ENCODE results near the gene OR2V2.
A peak's percentile ranks its signal among the peaks of the same experiment; 100 is the strongest.

The OR2V2 gene

DNA sequence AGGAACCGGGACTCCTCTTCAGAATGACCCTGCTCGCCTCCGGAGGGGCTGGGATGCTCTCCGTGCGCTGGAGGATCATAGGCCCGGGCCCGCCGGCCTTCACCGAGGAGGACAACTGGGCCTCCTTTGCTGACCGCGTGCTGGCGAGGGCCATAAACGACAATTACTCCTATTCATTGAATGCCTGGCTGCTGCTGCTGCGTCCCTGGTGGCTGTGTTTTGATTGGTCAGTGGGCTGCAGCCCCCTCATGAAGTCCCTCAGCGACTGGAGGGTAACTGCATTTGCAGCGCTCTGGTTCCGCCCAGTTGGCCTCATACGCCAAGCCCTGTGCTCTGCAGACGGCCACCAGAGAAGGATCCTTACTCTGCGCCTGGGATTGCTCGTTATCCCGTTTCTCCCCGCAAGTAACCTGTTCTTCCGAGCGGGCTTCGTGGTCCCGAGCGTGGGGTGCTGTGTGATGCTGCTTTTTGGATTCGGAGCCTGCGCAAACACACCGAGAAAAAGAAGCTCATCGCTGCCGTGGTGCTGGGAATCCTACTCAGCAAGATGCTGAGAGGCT lies 33.0 kb upstream of the OR2V2 start:
- Histone ChIP-seq H3K4me1 (ENCODE audit: control insufficient read depth, low read depth, low read length) (no peaks in the 10 kb centered on the region), H3K36me3 (ENCODE audit: control insufficient read depth, insufficient read depth, low read length) (no peaks in the 10 kb centered on the region), H3K4me2 (ENCODE audit: low read length) (no peak overlapping the region), H3K56ac (ENCODE audit: low read length) (no peak overlapping the region), H4K8ac (ENCODE audit: low read depth, low read length) (no peak overlapping the region), H3K27ac (ENCODE audit: low read depth, low read length) (no peak overlapping the region), H3K18ac (ENCODE audit: low read length) (no peak overlapping the region), H3K27me3 (ENCODE audit: insufficient read depth, low read length, poor library complexity) (peaks cover 4% of the 10 kb centered on the region), H2BK120ac (ENCODE audit: low read depth, low read length) (no peak overlapping the region), H2BK5ac (ENCODE audit: low read length) (no peak overlapping the region), H2AK5ac (ENCODE audit: low read length) (no peak overlapping the region), H2BK15ac (replicated peaks; ENCODE audit: low read depth) (no peak overlapping the region), H3K4me3 (ENCODE audit: low read length) (no peak overlapping the region), H3K4ac (ENCODE audit: low read depth, low read length) (no peak overlapping the region), H3K79me1 (ENCODE audit: low read length) (no peaks in the 10 kb centered on the region), H3K23ac (ENCODE audit: low read length) (no peak overlapping the region), H3K79me2 (ENCODE audit: control insufficient read depth, insufficient read depth, low read length) (no peaks in the 10 kb centered on the region), H3K9ac (ENCODE audit: low read length) (no peak overlapping the region), H4K5ac (ENCODE audit: low read length) (no peak overlapping the region)
- DNase-seq = peak; percentile 19
- no CpG with 5 or more reads among the region's 33 CpGs for WGBS (ENCODE audit: extremely low coverage, insufficient coverage, low lambda C conversion rate)

DNA sequence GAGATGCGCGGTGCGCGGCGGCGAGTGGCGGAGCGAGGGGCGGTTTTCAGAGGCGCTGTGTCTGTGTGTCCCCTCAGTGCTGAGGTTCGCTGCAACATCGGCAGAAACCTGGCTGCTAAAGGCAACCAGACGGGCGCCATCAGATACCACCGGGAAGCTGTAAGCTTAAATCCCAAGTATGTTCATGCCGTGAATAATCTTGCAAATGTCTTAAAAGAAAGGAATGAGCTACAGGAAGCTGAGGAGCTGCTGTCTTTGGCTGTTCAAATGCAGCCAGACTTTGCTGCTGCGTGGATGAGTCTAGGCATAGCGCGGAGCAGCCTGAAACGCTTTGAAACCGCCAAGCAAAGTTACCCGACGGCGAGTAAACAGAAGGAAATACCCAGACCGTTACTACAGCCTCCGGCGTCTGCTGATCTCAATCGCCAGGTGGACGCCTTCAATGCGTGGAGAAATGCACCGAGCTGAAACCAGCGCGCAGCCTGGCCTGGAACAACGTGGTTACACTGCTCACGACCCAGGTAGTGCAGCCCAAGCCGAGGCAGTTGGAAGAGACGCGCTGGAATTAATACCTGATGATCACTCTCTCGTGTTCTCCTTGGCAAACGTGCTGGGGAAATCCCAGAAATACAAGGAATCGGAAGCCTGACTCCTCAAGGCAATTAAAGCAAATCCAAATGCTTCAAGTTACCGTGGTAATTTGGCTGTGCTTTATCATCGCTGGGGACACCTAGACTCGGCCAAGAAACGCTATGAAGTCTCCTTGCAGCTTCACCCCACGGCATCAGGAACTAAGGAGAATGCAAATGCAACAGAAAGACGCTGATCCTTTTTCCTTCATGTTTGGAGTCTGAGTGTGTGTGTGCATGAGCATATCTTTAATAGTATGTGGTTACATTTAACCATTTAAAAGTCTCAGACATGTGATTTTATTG lies 32.3 kb upstream of the OR2V2 start:
- no peak overlapping the region for H3K18ac ChIP-seq (ENCODE audit: low read length)
- H3K56ac ChIP-seq (ENCODE audit: low read length) = no peak overlapping the region
- H2AK5ac ChIP-seq (ENCODE audit: low read length) = no peak overlapping the region
- H4K5ac ChIP-seq (ENCODE audit: low read length) = no peak overlapping the region
- peak; percentile 45 for DNase-seq
- no peak overlapping the region for H4K8ac ChIP-seq (ENCODE audit: low read depth, low read length)
- H3K4me2 ChIP-seq (ENCODE audit: low read length) = no peak overlapping the region
- peaks cover 4% of the 10 kb centered on the region for H3K27me3 ChIP-seq (ENCODE audit: insufficient read depth, low read length, poor library complexity)
- no peaks in the 10 kb centered on the region for H3K4me1 ChIP-seq (ENCODE audit: control insufficient read depth, low read depth, low read length)
- no peaks in the 10 kb centered on the region for H3K36me3 ChIP-seq (ENCODE audit: control insufficient read depth, insufficient read depth, low read length)
- no peak overlapping the region for H2BK120ac ChIP-seq (ENCODE audit: low read depth, low read length)
- H3K4me3 ChIP-seq (ENCODE audit: low read length) = no peak overlapping the region
- WGBS (ENCODE audit: extremely low coverage, insufficient coverage, low lambda C conversion rate) = no CpG with 5 or more reads among the region's 47 CpGs
- H3K4ac ChIP-seq (ENCODE audit: low read depth, low read length) = no peak overlapping the region
- H3K79me1 ChIP-seq (ENCODE audit: low read length) = no peaks in the 10 kb centered on the region
- H3K79me2 ChIP-seq (ENCODE audit: control insufficient read depth, insufficient read depth, low read length) = no peaks in the 10 kb centered on the region
- no peak overlapping the region for H2BK5ac ChIP-seq (ENCODE audit: low read length)
- no peak overlapping the region for H3K23ac ChIP-seq (ENCODE audit: low read length)
- no peak overlapping the region for H3K27ac ChIP-seq (ENCODE audit: low read depth, low read length)
- H3K9ac ChIP-seq (ENCODE audit: low read length) = no peak overlapping the region
- no peak overlapping the region for H2BK15ac ChIP-seq (replicated peaks; ENCODE audit: low read depth)

DNA sequence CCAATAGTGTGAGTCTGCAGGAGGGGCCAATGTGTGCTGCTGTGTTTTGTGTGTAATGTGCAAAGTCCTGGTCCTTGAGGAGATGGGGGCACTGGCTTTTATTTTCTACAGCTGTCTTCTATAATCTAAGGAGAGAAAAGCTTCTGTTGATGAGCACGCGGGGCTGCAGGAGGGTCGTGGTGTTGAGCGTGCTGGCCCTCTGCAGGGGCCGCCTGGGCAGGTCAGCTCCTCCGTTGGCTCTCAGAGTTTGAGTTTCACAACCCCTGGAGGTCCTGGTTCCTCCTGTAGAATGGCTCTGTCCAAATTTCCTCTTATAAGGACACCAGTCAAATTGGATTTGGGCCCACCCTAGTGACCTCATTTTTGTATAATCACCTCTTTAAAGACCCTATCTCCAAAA lies 29.0 kb upstream of the OR2V2 start:
- Histone ChIP-seq H3K9ac (ENCODE audit: low read length) (no peak overlapping the region), H3K36me3 (ENCODE audit: control insufficient read depth, insufficient read depth, low read length) (no peaks in the 10 kb centered on the region), H3K23ac (ENCODE audit: low read length) (no peak overlapping the region), H2BK15ac (replicated peaks; ENCODE audit: low read depth) (no peak overlapping the region), H3K79me2 (ENCODE audit: control insufficient read depth, insufficient read depth, low read length) (no peaks in the 10 kb centered on the region), H3K79me1 (ENCODE audit: low read length) (no peaks in the 10 kb centered on the region), H3K56ac (ENCODE audit: low read length) (no peak overlapping the region), H4K5ac (ENCODE audit: low read length) (no peak overlapping the region), H3K27ac (ENCODE audit: low read depth, low read length) (no peak overlapping the region), H3K4me3 (ENCODE audit: low read length) (no peak overlapping the region), H2BK5ac (ENCODE audit: low read length) (no peak overlapping the region), H3K4me1 (ENCODE audit: control insufficient read depth, low read depth, low read length) (no peaks in the 10 kb centered on the region), H4K8ac (ENCODE audit: low read depth, low read length) (no peak overlapping the region), H3K27me3 (ENCODE audit: insufficient read depth, low read length, poor library complexity) (peaks cover 4% of the 10 kb centered on the region), H2BK120ac (ENCODE audit: low read depth, low read length) (no peak overlapping the region), H2AK5ac (ENCODE audit: low read length) (no peak overlapping the region), H3K4ac (ENCODE audit: low read depth, low read length) (no peak overlapping the region), H3K4me2 (ENCODE audit: low read length) (no peak overlapping the region), H3K18ac (ENCODE audit: low read length) (no peak overlapping the region)
- WGBS (ENCODE audit: extremely low coverage, insufficient coverage, low lambda C conversion rate) = no CpG with 5 or more reads among the region's 6 CpGs
- DNase-seq = no peak

DNA sequence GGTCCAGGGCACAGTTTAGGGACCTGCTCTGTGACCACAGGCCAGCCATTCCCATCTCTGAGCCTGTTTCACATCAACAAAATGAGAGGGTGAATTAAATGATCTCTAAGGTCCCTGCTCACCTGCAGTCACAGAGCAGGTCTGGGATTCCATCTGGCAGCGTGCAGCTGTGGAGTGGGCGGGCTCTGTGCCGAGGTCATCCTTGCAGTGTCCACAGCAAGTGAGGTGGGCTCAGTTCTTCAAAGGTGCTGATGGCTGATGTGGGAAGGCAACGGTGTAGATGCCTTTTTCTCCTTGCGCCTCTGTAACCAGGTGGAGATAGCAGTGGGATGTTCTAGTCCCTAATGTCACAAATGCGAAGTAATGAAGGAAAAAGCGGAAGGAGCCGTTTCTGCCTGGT lies 28.3 kb upstream of the OR2V2 start:
- no CpG with 5 or more reads among the region's 8 CpGs for WGBS (ENCODE audit: extremely low coverage, insufficient coverage, low lambda C conversion rate)
- DNase-seq = no peak

GRCh38 chr5:181120306-181120705 lies 27.1 kb upstream of the OR2V2 start:
- Histone ChIP-seq H3K79me2 (ENCODE audit: control insufficient read depth, insufficient read depth, low read length) (no peaks in the 10 kb centered on the region), H3K9ac (ENCODE audit: low read length) (no peak overlapping the region), H4K8ac (ENCODE audit: low read depth, low read length) (no peak overlapping the region), H2BK5ac (ENCODE audit: low read length) (no peak overlapping the region), H2AK5ac (ENCODE audit: low read length) (no peak overlapping the region), H3K27ac (ENCODE audit: low read depth, low read length) (no peak overlapping the region), H4K5ac (ENCODE audit: low read length) (no peak overlapping the region), H3K4me2 (ENCODE audit: low read length) (no peak overlapping the region), H3K56ac (ENCODE audit: low read length) (no peak overlapping the region), H3K23ac (ENCODE audit: low read length) (no peak overlapping the region), H3K18ac (ENCODE audit: low read length) (no peak overlapping the region), H3K4me3 (ENCODE audit: low read length) (no peak overlapping the region), H3K36me3 (ENCODE audit: control insufficient read depth, insufficient read depth, low read length) (no peaks in the 10 kb centered on the region), H3K4me1 (ENCODE audit: control insufficient read depth, low read depth, low read length) (no peaks in the 10 kb centered on the region), H3K4ac (ENCODE audit: low read depth, low read length) (no peak overlapping the region), H2BK15ac (replicated peaks; ENCODE audit: low read depth) (no peak overlapping the region), H2BK120ac (ENCODE audit: low read depth, low read length) (no peak overlapping the region), H3K79me1 (ENCODE audit: low read length) (no peaks in the 10 kb centered on the region), H3K27me3 (ENCODE audit: insufficient read depth, low read length, poor library complexity) (peaks cover 3% of the 10 kb centered on the region)
- no peak for DNase-seq
- no CpG with 5 or more reads among the region's 4 CpGs for WGBS (ENCODE audit: extremely low coverage, insufficient coverage, low lambda C conversion rate)

More for the DNA sequence above, 28.3 kb upstream of the OR2V2 start:
- Histone ChIP-seq H3K27me3 (ENCODE audit: insufficient read depth, low read length, poor library complexity) (peaks cover 4% of the 10 kb centered on the region), H3K36me3 (ENCODE audit: control insufficient read depth, insufficient read depth, low read length) (no peaks in the 10 kb centered on the region), H2AK5ac (ENCODE audit: low read length) (no peak overlapping the region), H2BK15ac (replicated peaks; ENCODE audit: low read depth) (no peak overlapping the region), H3K9ac (ENCODE audit: low read length) (no peak overlapping the region), H3K4me1 (ENCODE audit: control insufficient read depth, low read depth, low read length) (no peaks in the 10 kb centered on the region), H2BK5ac (ENCODE audit: low read length) (no peak overlapping the region), H3K79me1 (ENCODE audit: low read length) (no peaks in the 10 kb centered on the region), H4K8ac (ENCODE audit: low read depth, low read length) (no peak overlapping the region), H3K56ac (ENCODE audit: low read length) (no peak overlapping the region), H3K23ac (ENCODE audit: low read length) (no peak overlapping the region), H4K5ac (ENCODE audit: low read length) (no peak overlapping the region), H2BK120ac (ENCODE audit: low read depth, low read length) (no peak overlapping the region), H3K27ac (ENCODE audit: low read depth, low read length) (no peak overlapping the region), H3K18ac (ENCODE audit: low read length) (no peak overlapping the region), H3K4me2 (ENCODE audit: low read length) (no peak overlapping the region), H3K4ac (ENCODE audit: low read depth, low read length) (no peak overlapping the region), H3K4me3 (ENCODE audit: low read length) (no peak overlapping the region), H3K79me2 (ENCODE audit: control insufficient read depth, insufficient read depth, low read length) (no peaks in the 10 kb centered on the region)
